Smooth muscle cell of the umbilical artery (primary cell): ENCODE measurements around the gene TIGD2. TPM values are rescaled to one million over a fixed set of nuclear protein-coding genes. Genes with fewer than 3 reads are reported as not detected.

ENCODE experiments used
- total RNA-seq: library from RNA; depleted of rRNA; stranded (reverse); fragments of >200 nt; gene quantifications from 2 replicates; pipeline ENCODE4 v1.2.3, GENCODE V29; 2014

Gene TIGD2
- 14.1 and 22.9 TPM in 2 replicates for total RNA-seq

GRCh38 chr4:89110986-89111832, at the start of gene TIGD2:
TSS of gene TIGD2 (plus strand) at chr4:89111533. CDS start at chr4:89112975, 1,442 bp downstream.

Other genes starting within 250 kb of the TIGD2 start
- gene FAM13A, start 54.3 kb upstream of the TIGD2 start, total RNA-seq = 27.6 and 30.4 TPM in 2 replicates
- 0.23 and 0.30 TPM in 2 replicates for gene GPRIN3, start 196.3 kb downstream of the TIGD2 start, total RNA-seq